HG02678 (cell line): ENCODE results near the gene ARHGAP42.
A peak's percentile ranks its signal among the peaks of the same experiment; 100 is the strongest.
"Not testable (repeated sequence)": the region's sequence is repeated elsewhere in the genome, so short reads cannot be mapped to it uniquely, and the experiment has no call there.

Experiments
- ATAC-seq: cut with Tn5 transposase; IDR thresholded peaks from one replicate; pipeline ENCODE4 v1.9.1; 2021; ENCODE audit warnings: mild to moderate bottlenecking, moderate library complexity; ENCODE audit not compliant: unreplicated experiment

The ARHGAP42 gene

GRCh38 chr11:100716838-100717237, 29.8 kb downstream of the ARHGAP42 start:
- no peak for ATAC-seq

DNA sequence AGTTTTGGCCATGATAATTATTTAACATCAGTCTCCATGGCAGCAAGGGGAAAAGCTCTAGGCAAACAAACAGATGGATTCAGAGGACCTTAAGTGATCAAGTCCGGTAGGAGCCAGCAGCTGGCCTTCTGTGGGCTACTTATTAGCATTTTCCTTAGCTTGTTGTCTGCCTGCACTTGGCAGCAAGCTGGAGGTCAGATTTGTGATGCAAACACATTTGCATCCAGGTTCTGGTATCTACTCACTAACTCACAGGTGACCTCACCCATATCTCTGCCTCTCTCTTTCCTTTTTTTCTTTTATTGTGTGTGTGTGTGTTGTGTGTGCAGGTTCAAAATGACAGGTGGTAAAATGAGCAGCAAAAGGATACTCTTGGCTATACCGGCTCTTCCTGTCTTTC, 32.3 kb downstream of the ARHGAP42 start:
- no peak for ATAC-seq

DNA sequence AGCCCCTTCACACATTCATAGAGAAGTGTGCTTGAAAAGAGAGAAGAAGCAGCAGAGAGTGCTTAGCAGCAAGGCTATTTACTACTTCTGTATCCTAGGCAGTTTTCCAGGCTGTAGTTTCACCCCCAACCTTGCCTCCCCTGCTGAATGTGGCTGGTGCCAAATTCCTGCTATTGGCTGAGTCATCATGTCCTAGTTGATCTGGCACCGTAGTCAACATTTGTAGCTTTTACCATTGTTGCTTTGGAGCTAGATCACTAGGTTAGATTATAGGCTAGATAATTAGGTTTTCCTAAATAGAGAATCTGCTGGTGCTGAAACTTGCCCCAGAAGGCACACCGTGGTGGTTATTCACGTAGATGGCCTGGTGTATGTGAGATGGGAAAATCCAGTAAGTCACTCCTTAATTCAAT, 32.7 kb downstream of the ARHGAP42 start:
- no peak for ATAC-seq

- ATAC-seq: no peak
Measured at GRCh38 chr11:100726680-100727079, 39.6 kb downstream of the ARHGAP42 start.

DNA sequence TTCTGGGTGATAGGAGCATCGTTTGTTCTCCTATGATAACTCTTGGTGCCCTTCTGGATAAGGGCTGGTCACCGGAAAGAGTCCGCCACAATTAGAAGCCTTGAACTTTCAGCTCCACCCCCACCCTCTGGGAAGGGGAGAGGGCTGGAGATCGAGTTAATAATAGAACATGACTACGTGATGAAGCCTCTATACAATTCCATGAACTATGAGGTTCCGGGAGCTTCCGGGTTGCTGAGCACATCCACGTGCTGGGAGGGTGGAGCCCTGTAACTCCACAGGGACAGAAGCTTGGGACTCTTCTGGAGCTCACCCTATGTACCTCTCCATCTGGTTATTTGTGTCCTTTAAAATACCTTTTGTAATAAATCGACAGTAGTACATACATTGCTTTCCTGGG, 40.3 kb downstream of the ARHGAP42 start:
- ATAC-seq: no peak

DNA sequence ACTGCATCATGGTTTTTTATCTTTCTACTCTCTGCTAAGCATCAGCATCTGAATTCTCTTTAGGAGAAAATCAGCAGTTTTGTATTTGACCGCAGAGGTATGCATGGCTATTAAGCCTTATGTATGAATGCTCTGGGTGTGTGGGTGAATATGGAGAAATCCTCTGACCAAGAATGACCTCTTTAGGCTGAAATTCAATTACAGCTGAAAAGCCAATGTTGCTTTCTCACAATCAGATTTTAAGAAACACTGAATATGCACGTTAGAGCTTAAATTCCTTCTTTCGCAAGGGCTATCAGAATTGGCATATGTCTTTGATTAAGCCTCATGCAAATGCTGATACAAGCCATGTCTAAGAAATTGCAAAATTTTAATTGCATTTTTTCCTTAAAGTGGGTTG, 43.2 kb downstream of the ARHGAP42 start:
- ATAC-seq: no peak

GRCh38 chr11:100731471-100731870, 44.4 kb downstream of the ARHGAP42 start:
- ATAC-seq: no peak

GRCh38 chr11:100732949-100733348, 45.9 kb downstream of the ARHGAP42 start:
- no peak for ATAC-seq

GRCh38 chr11:100734743-100735527, 47.8 kb downstream of the ARHGAP42 start:
- ATAC-seq: no peak

- ATAC-seq: no peak
Measured at GRCh38 chr11:100735949-100736675, 49.0 kb downstream of the ARHGAP42 start.

DNA sequence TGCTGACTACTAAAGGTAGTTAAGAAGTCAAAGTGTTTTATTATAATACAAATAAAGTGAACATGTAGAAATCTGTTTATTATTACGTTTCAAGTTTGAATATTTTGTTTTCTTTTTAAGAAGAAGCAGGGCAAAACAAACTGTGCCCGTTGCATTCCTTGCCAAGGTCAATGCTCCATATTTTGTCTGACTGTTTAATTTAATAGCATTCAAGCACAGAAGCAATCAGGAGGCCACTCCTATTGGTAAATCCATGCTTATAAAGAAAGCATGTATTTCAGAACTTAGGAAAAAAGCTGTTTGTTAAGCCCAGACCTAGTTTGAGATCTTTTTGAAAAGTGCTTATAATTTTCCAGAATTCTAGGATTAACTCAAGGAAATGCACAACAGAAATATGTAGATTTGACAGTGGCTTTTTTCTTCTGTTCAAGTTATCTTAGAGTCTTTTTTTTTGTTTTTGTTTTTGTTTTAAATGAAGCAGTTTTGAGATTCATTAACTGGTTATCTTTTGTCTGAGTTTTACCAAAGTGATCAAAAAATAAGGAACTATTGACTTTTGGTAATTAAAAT, 51.7 kb downstream of the ARHGAP42 start:
- no peak for ATAC-seq

DNA sequence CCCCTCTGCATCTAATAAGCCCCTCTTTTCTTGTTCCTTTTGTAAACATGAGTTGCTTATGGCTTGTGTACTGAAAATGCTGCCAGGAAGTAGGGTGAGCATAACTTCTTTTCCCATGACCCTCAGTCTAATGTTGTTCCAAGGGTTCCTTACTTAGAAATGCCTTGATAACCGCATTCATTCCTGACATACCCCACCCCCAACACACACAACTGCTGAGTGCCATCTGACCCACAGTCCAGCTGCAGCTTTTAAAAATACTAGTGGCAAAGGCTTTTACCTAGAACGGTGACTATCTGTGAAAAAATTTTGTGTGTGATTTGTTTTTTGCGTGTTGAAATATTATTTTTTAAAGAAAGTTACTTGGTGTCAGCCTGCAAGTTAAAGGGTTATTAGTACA, 52.6 kb downstream of the ARHGAP42 start:
- no peak for ATAC-seq

GRCh38 chr11:100740440-100740839, 53.4 kb downstream of the ARHGAP42 start:
- ATAC-seq: no peak

DNA sequence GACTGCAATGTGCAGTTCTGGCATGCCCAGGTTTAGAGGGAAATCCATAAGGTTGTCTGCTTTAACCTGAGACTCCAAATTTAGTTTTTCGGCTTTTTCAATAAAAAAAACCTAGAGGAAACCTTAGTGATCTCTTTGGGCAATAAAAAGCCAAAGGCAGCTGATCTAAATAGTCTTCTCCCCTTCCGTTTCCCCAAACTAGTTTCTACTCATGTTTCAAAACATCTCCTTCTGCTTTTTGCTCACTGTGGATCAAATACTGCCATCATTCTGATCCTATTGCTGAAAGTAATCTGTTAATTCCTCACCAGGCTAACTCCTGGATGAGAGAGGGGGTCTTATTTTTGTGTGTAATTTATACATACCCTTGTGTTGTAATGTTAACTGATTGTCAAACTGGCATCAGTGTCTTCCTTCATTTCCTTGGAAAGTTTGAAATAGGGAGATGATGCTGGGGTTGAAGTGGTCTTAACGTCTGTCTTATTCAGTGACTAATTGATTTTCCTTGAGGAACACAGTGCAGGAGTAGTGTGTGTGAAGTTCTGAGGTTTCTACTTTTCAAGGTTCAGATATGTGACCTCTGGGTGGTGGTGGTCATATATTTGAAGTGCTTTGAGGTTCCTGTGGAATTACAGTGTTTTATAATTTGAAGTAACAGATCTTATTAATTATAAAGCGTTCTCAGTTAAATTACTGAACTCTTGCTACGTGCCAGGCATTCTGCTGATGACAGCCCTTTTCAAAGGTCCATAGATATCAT, 55.0 kb downstream of the ARHGAP42 start:
- ATAC-seq: peak; percentile 24

DNA sequence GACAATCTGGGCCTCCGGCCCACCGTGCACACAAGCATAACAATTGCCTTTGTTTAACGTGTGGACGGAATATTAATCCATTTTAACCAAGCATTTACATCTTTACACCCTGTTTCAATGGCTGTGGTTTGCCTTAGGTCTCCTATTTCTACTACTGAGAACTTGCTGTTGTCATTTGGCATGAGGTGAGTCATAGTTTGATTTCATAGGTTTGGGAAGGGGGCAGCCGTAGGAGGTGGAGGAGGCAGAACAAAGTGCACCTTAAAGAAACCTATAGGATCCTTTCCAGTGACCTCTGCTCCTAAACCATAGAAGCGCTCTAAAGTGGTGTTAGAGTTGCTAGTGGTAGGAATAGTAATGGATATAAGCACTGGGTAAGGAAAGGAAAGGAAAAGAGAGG, 59.4 kb downstream of the ARHGAP42 start:
- ATAC-seq: no peak

GRCh38 chr11:100748153-100748552, 61.1 kb downstream of the ARHGAP42 start:
- no peak for ATAC-seq

DNA sequence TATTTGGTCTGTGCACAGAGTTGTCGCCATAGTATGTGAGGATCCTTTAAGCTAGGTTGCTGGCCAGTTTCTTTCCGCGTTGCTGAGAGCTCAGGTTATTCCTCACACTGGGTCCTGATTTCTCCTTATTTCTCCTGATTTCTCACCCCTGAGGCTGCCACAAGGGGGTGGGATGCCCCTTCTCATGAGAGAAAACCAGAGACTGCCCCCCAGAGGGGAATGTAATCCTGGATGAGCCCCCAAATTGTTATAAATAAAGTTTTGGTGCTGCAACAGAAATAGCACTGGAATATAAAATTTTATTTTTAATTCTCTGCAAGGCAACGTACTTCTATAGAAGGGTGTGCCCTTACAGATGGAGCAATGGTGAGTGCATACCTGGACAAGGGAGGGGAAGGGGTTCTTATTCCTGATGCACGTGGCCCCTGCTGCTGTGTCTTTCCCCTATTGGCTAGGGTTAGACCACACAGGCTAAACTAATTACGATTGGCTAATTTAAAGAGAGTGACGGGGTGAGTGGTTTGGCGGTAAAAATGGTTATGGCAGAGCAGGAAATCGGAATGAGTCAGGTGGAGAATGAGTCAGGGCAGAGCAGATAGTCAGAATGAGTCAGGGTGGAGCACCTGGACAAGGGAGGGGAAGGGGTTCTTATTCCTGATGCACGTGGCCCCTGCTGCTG, 62.9 kb downstream of the ARHGAP42 start:
- ATAC-seq: not testable (repeated sequence)

- ATAC-seq: not testable (repeated sequence)
Measured at GRCh38 chr11:100750566-100750891, 63.4 kb downstream of the ARHGAP42 start.

DNA sequence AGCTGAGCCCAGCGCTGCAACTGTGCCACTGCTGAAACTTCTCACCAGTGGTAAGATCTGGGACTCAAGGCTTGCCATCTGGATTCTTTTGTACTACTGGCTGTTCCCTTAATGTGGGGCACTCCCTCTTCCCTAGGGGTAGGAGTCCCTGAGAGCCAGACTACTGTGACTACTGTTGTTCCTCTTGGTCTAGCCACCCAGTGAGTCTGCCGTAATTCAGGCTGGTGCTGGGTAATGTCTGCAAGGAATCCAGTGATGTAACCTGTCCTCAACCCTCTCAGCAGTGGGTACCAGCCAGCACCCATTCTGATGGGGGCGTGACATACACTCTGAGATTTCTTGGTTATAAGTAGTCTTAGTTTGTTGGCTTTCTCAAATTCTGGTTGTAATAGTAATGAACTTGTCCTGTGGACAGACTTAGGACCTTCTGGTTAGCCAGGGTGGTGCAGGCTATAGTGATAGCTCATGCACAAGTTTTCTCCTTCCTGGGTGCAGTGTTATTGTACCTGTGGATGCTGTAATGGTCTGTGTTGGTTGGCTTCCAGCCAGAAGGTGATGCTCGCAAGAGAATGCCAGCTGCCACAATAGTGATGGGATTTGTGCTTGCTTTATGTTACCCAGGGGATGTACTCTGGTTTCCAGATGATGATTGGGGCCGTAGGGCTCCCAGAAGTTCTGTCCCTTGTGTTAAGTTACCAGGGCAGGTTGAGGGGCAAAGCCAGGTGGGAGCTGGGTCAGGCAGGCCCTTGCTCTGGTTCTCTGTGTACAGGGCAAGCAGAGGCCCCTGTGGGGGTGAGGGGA, 65.5 kb downstream of the ARHGAP42 start:
- no peak for ATAC-seq

- no peak for ATAC-seq
Measured at GRCh38 chr11:100753172-100753543, 66.1 kb downstream of the ARHGAP42 start.
